Occipital lobe (tissue), 2 donors: Measurements from ENCODE around the gene FBXO41. TPM values are rescaled to one million over a fixed set of nuclear protein-coding genes. Genes with fewer than 3 reads are reported as not detected.

Experiments
- DNase-seq: peaks from one replicate; lab custom pipeline; 2025; lab: John Stamatoyannopoulos, UW
- total RNA-seq: library from RNA; depleted of rRNA; stranded (reverse); fragments of >200 nt; gene quantifications from one replicate; pipeline ENCODE4 v1.2.3, GENCODE V29; 2014

Gene FBXO41
- total RNA-seq, 1 donor from 2014 or later: 27.0 TPM

GRCh38 chr2:73243884-73244570 is 40.3 kb downstream of the FBXO41 start:
- no peak for DNase-seq

GRCh38 chr2:73239776-73240175 is 44.5 kb downstream of the FBXO41 start:
- no peak for DNase-seq

GRCh38 chr2:73238976-73239375 is 45.3 kb downstream of the FBXO41 start:
- DNase-seq: no peak

GRCh38 chr2:73238149-73238548 is 46.1 kb downstream of the FBXO41 start:
- DNase-seq: no peak

GRCh38 chr2:73237168-73237567 is 47.1 kb downstream of the FBXO41 start:
- DNase-seq: no peak

GRCh38 chr2:73235315-73236028 is 48.8 kb downstream of the FBXO41 start:
- DNase-seq: no peak

GRCh38 chr2:73233932-73234832 is 50.1 kb downstream of the FBXO41 start, which contains the start of gene CCT7:
Gene CCT7 (plus strand): TSS chr2:73234308. CDS start chr2:73234379, 71 bp downstream.
- peak; percentile 91 for DNase-seq

- DNase-seq: peak; percentile 99
Observed at GRCh38 chr2:73233154-73233931, 50.9 kb downstream of the FBXO41 start, which contains the start of gene PRADC1. Gene PRADC1 (minus strand): TSS chr2:73233239. CDS start chr2:73233160, 79 bp downstream.

- no peak for DNase-seq
Observed at GRCh38 chr2:73232403-73233153, 51.7 kb downstream of the FBXO41 start.

GRCh38 chr2:73228631-73229030 is 55.6 kb downstream of the FBXO41 start:
- DNase-seq: no peak

GRCh38 chr2:73227086-73227485 is 57.2 kb downstream of the FBXO41 start:
- no peak for DNase-seq

GRCh38 chr2:73225513-73226360 is 58.5 kb downstream of the FBXO41 start:
- DNase-seq: no peak

GRCh38 chr2:73223821-73224220 is 60.5 kb downstream of the FBXO41 start:
- no peak for DNase-seq

GRCh38 chr2:73218298-73218697 is 66.0 kb downstream of the FBXO41 start:
- no peak for DNase-seq

GRCh38 chr2:73217826-73218225 is 66.5 kb downstream of the FBXO41 start:
- DNase-seq: no peak

- DNase-seq: no peak
Observed at GRCh38 chr2:73217160-73217559, 67.1 kb downstream of the FBXO41 start.

- DNase-seq: no peak
Observed at GRCh38 chr2:73215254-73215653, 69.0 kb downstream of the FBXO41 start.

- peak; percentile 73 for DNase-seq
Observed at GRCh38 chr2:73214120-73215035, 69.9 kb downstream of the FBXO41 start, which contains the start of gene SMYD5. Gene SMYD5 (plus strand): TSS chr2:73214245. CDS start chr2:73214267, 22 bp downstream.
